Neuronal stem cell (in vitro differentiated cells): Measurements from ENCODE around the gene CCNQ.
A peak's percentile ranks its signal among the peaks of the same experiment; 100 is the strongest.

Experiments used
- DNase-seq: peaks from one replicate; pipeline ENCODE4 v3.0.0-alpha.2; 2013; ENCODE audit warnings: low spot score
- H2AFZ ChIP-seq: one replicate; pipeline ENCODE4 v1.6.1; 2013; ENCODE audit warnings: mild to moderate bottlenecking, low read length, inconsistent platforms
- H2AK5ac ChIP-seq: 2 replicates; pipeline ENCODE4 v1.6.1; 2013; ENCODE audit warnings: low read depth, mild to moderate bottlenecking, inconsistent platforms, low read length, moderate library complexity, mixed read lengths
- H2BK120ac ChIP-seq: 2 replicates; pipeline ENCODE4 v1.6.1; 2013; ENCODE audit warnings: low read depth, mild to moderate bottlenecking, inconsistent platforms, low read length, moderate library complexity, mixed read lengths
- H2BK12ac ChIP-seq: one replicate; pipeline ENCODE4 v1.6.1; 2013; ENCODE audit warnings: low read length, inconsistent platforms
- H2BK15ac ChIP-seq: 2 replicates; pipeline ENCODE4 v1.6.1; 2013; ENCODE audit warnings: mild to moderate bottlenecking, low read length, inconsistent platforms, mixed read lengths
- H2BK5ac ChIP-seq: one replicate; pipeline ENCODE4 v1.6.1; 2013; ENCODE audit warnings: inconsistent platforms, mild to moderate bottlenecking, low read length, moderate library complexity
- H3K14ac ChIP-seq: one replicate; pipeline ENCODE4 v1.6.1; 2013; ENCODE audit warnings: low read length, inconsistent platforms
- H3K18ac ChIP-seq: 2 replicates; pipeline ENCODE4 v1.6.1; 2013; ENCODE audit warnings: low read length, inconsistent platforms
- H3K23ac ChIP-seq: 2 replicates; pipeline ENCODE4 v1.6.1; 2013; ENCODE audit warnings: low read depth, mild to moderate bottlenecking, mixed read lengths, low read length, inconsistent platforms; ENCODE audit not compliant: poor library complexity
- H3K27ac ChIP-seq: replicated peaks from 3 replicates; pipeline ENCODE4 v1.5.1; 2013; ENCODE audit warnings: low read length, inconsistent platforms
- H3K27me3 ChIP-seq, 3 experiments: 2 replicates each; pipeline ENCODE4 v1.6.1; 2013; ENCODE audit warnings: low read length in 3 of 3, mild to moderate bottlenecking in 2 of 3, inconsistent platforms in 1 of 3, low read depth in 1 of 3, mixed read lengths in 1 of 3, moderate library complexity in 1 of 3; ENCODE audit not compliant: control insufficient read depth in 3 of 3, insufficient read depth in 3 of 3
- H3K36me3 ChIP-seq, 2 donors: replicated peaks in 1 of 2; 2 replicates each; pipeline ENCODE4 v1.6.1; 2013; ENCODE audit warnings: low read length in 2 of 2; ENCODE audit not compliant: control insufficient read depth in 2 of 2, insufficient read depth in 2 of 2
- H3K4ac ChIP-seq: 2 replicates; pipeline ENCODE4 v1.6.1; 2013; ENCODE audit warnings: inconsistent platforms, mild to moderate bottlenecking, low read length, moderate library complexity
- H3K4me1 ChIP-seq, 2 donors: 1 replicate in 1 of 2; 2 replicates in 1 of 2; pipeline ENCODE4 v1.6.1; 2013; ENCODE audit warnings: low read length in 2 of 2, low read depth in 1 of 2; ENCODE audit not compliant: control insufficient read depth in 2 of 2, insufficient read depth in 1 of 2
- H3K4me2 ChIP-seq: one replicate; pipeline ENCODE4 v1.6.1; 2013; ENCODE audit warnings: mild to moderate bottlenecking, low read length, inconsistent platforms; ENCODE audit not compliant: insufficient read depth, poor library complexity, severe bottlenecking
- H3K4me3 ChIP-seq, 2 donors: 2 replicates each; pipeline ENCODE4 v1.5.1; 2013; ENCODE audit warnings: low read length in 2 of 2, mild to moderate bottlenecking in 2 of 2, inconsistent platforms in 1 of 2, moderate library complexity in 1 of 2
- H3K79me1 ChIP-seq: one replicate; pipeline ENCODE4 v1.6.1; 2013; ENCODE audit warnings: low read depth, mild to moderate bottlenecking, inconsistent platforms, low read length, moderate library complexity
- H3K9ac ChIP-seq: one replicate; pipeline ENCODE4 v1.6.1; 2013; ENCODE audit warnings: mild to moderate bottlenecking, low read depth, low read length, inconsistent platforms; ENCODE audit not compliant: poor library complexity
- H3K9me3 ChIP-seq, 2 donors: replicated peaks in 1 of 2; 2 replicates each; pipeline versions ENCODE3 to v1.6.1; 2013; ENCODE audit warnings: low read length in 2 of 2, mild to moderate bottlenecking in 2 of 2, inconsistent platforms in 1 of 2, low read depth in 1 of 2, mixed read lengths in 1 of 2, moderate library complexity in 1 of 2; ENCODE audit not compliant: control insufficient read depth in 2 of 2, insufficient read depth in 1 of 2
- H4K8ac ChIP-seq: one replicate; pipeline ENCODE4 v1.6.1; 2013; ENCODE audit warnings: low read depth, mild to moderate bottlenecking, inconsistent platforms, low read length, moderate library complexity
- H4K91ac ChIP-seq: one replicate; pipeline ENCODE4 v1.6.1; 2013; ENCODE audit warnings: low read length, low read depth, mild to moderate bottlenecking, inconsistent platforms; ENCODE audit not compliant: poor library complexity
- WGBS, 2 donors: extraction: QIAGEN DNeasy Blood & Tissue Kit; methylation state at CpG; one replicate each; pipeline ENCODE4 v1.1.7; 2013; ENCODE audit warnings: missing lambda C conversion rate in 2 of 2, mixed read lengths in 1 of 2; ENCODE audit not compliant: insufficient read length in 2 of 2, insufficient replicate concordance in 1 of 2; ENCODE audit errors: extremely low coverage in 2 of 2; 5-methylcytosine and 5-hydroxymethylcytosine counted together

The CCNQ gene

GRCh38 chrX:153632595-153632946 is 33.6 kb upstream of the CCNQ start:
- Histone ChIP-seq H2AFZ (no peak overlapping the region), H3K14ac (no peak overlapping the region), H4K8ac (no peak overlapping the region), H3K9me3 (no peaks in the 10 kb centered on the region), H3K36me3 (no peaks in the 10 kb centered on the region), H4K91ac (no peak overlapping the region), H2AK5ac (no peak overlapping the region), H3K27me3 (peaks cover 0 to 88% (median 0%) of the 10 kb centered on the region in 3 experiments), H3K9ac (no peak overlapping the region), H2BK120ac (no peak overlapping the region), H2BK12ac (no peak overlapping the region), H2BK15ac (no peak overlapping the region), H3K4me2 (no peak overlapping the region), H3K18ac (no peak overlapping the region), H3K4me1 (peaks cover 0 to 2% of the 10 kb centered on the region in 2 donors), H3K23ac (no peak overlapping the region), H3K27ac (no peak overlapping the region), H3K4ac (no peak overlapping the region), H2BK5ac (no peak overlapping the region), H3K79me1 (no peaks in the 10 kb centered on the region), H3K4me3 (no peak overlapping the region)
- WGBS, 2 donors: no CpG with 5 or more reads among the region's 7 CpGs
- no peak for DNase-seq

- Histone ChIP-seq H2AFZ (no peak overlapping the region), H3K4me2 (no peak overlapping the region), H3K4ac (no peak overlapping the region), H2AK5ac (no peak overlapping the region), H3K23ac (no peak overlapping the region), H3K14ac (no peak overlapping the region), H3K79me1 (no peaks in the 10 kb centered on the region), H2BK12ac (no peak overlapping the region), H3K27me3 (peaks cover 0 to 85% (median 0%) of the 10 kb centered on the region in 3 experiments), H4K8ac (no peak overlapping the region), H3K36me3 (no peaks in the 10 kb centered on the region), H4K91ac (no peak overlapping the region), H2BK120ac (no peak overlapping the region), H2BK5ac (no peak overlapping the region), H3K4me3 (no peak overlapping the region), H3K4me1 (peaks cover 0 to 3% of the 10 kb centered on the region in 2 donors), H3K27ac (no peak overlapping the region), H3K9me3 (no peaks in the 10 kb centered on the region), H3K18ac (no peak overlapping the region), H3K9ac (no peak overlapping the region), H2BK15ac (no peak overlapping the region)
- WGBS, 2 donors: no CpG with 5 or more reads among the region's 19 CpGs
- no peak for DNase-seq
Observed at GRCh38 chrX:153631907-153632594, 33.1 kb upstream of the CCNQ start.

GRCh38 chrX:153631346-153631745 is 32.4 kb upstream of the CCNQ start:
- no peak overlapping the region for H3K9ac ChIP-seq
- no peak for DNase-seq
- no peak overlapping the region for H2BK5ac ChIP-seq
- H3K4me3 ChIP-seq: no peak overlapping the region
- H2AK5ac ChIP-seq: no peak overlapping the region
- no peak overlapping the region for H2BK12ac ChIP-seq
- H3K79me1 ChIP-seq: no peaks in the 10 kb centered on the region
- no peaks in the 10 kb centered on the region for H3K36me3 ChIP-seq
- no peak overlapping the region for H3K4me2 ChIP-seq
- no peak overlapping the region for H4K8ac ChIP-seq
- no peaks in the 10 kb centered on the region for H3K9me3 ChIP-seq
- H2BK15ac ChIP-seq: no peak overlapping the region
- no CpG with 5 or more reads among the region's 2 CpGs for WGBS, 2 donors
- no peak overlapping the region for H3K4ac ChIP-seq
- H3K27ac ChIP-seq: no peak overlapping the region
- peaks cover 0 to 3% of the 10 kb centered on the region in 2 donors for H3K4me1 ChIP-seq
- H2AFZ ChIP-seq: no peak overlapping the region
- H4K91ac ChIP-seq: no peak overlapping the region
- no peak overlapping the region for H3K18ac ChIP-seq
- peaks cover 0 to 78% (median 0%) of the 10 kb centered on the region in 3 experiments for H3K27me3 ChIP-seq
- no peak overlapping the region for H3K23ac ChIP-seq
- no peak overlapping the region for H3K14ac ChIP-seq
- H2BK120ac ChIP-seq: no peak overlapping the region

GRCh38 chrX:153628665-153629064 is 29.7 kb upstream of the CCNQ start:
- H3K4me2 ChIP-seq: no peak overlapping the region

More at GRCh38 chrX:153628665-153629064, 29.7 kb upstream of the CCNQ start:
- no peaks in the 10 kb centered on the region for H3K36me3 ChIP-seq
- H3K9me3 ChIP-seq: no peaks in the 10 kb centered on the region
- H3K4ac ChIP-seq: no peak overlapping the region
- peak overlapping the region; percentile 48 for H3K18ac ChIP-seq
- no peak overlapping the region for H3K27ac ChIP-seq
- no peak for DNase-seq
- H3K4me3 ChIP-seq: no peak overlapping the region
- no peak overlapping the region for H3K9ac ChIP-seq
- no peak overlapping the region for H2BK120ac ChIP-seq
- H3K79me1 ChIP-seq: no peaks in the 10 kb centered on the region
- H3K14ac ChIP-seq: peak overlapping the region; percentile 21
- H2BK12ac ChIP-seq: no peak overlapping the region
- WGBS, 2 donors: no CpG with 5 or more reads among the region's 12 CpGs
- H2BK5ac ChIP-seq: no peak overlapping the region
- no peak overlapping the region for H2AK5ac ChIP-seq
- no peak overlapping the region for H2BK15ac ChIP-seq
- no peak overlapping the region for H4K8ac ChIP-seq
- H4K91ac ChIP-seq: no peak overlapping the region
- no peak overlapping the region for H3K23ac ChIP-seq
- H3K4me1 ChIP-seq: peaks cover 0 to 3% of the 10 kb centered on the region in 2 donors
- H3K27me3 ChIP-seq: peaks cover 0 to 81% (median 0%) of the 10 kb centered on the region in 3 experiments
- no peak overlapping the region for H2AFZ ChIP-seq
